Measurements from ENCODE around the gene CCL21.

CCL21 gene

GRCh38 chr9:34707130-34707529, 2.8 kb downstream of the CCL21 start:
- DNase-seq, result no peak

- DNase-seq, result peak; percentile 41
These were observed 7.9 kb downstream of the CCL21 start for GRCh38 chr9:34701769-34702736.

GRCh38 chr9:34701023-34701768, 8.7 kb downstream of the CCL21 start:
- DNase-seq, result peak; percentile 7

- no peak for DNase-seq
These were observed 15.1 kb downstream of the CCL21 start for GRCh38 chr9:34694811-34695210.

DNA sequence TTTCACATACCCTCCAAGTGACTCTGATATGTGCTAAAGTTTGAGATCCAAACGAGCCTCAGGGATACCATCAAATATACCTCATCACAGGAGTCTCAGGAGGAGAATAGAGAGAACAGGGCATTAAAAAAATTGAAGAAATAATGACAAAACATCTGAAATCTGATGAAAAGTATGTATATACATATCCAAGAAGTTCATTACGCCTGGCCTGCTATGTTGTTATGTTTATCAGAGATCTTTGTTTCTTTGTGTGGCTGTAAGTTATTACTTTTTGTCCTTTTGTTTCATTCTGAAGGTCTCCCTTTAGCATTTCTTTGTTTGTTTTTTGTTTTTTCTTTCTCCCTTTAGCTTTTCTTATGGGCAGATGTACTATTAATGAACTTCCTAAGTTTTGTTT, 16.4 kb downstream of the CCL21 start:
- DNase-seq, result no peak

DNA sequence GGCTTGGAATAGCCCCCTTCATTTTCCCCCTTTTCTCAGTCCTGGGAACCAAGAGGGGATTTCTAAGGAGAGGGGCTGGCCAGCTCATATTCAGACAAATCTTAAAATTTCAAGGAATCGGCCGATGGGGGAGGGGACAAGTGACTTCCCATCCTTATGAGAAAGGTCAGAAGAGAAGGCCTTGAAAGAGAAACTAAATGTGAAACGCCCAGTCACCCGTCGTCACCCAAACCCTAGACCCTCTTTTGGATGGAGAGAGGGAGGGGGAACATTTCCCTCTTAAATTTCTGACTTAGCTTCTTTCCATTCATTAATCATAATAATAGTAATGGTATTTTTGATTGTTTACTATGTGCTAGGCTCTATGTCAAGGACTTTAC, 18.0 kb downstream of the CCL21 start:
- no peak for DNase-seq

- DNase-seq, result no peak
These were observed 18.7 kb downstream of the CCL21 start, which contains the start of gene CCL19 for GRCh38 chr9:34690983-34691935. Gene CCL19 (minus strand): TSS chr9:34691276. CDS start chr9:34691139, 137 bp downstream.

DNA sequence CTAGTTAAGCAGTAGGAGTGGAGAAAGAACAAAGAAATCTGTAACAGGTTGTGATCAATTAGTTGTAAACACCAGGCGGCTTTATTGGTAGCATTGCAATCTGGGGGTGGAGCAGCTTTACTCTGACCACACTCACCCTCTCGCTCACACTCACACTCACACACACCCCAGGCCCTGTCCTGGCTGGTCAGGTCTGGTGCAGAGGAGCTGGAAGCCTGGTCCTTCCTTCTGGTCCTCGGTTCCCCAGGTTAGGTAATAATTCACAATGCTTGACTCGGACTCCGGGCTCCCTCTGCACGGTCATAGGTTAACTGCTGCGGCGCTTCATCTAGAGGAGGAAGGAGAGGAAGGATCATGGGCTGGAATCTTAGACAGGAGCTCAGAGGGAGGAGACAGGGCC, 20.4 kb downstream of the CCL21 start:
- no peak for DNase-seq

DNA sequence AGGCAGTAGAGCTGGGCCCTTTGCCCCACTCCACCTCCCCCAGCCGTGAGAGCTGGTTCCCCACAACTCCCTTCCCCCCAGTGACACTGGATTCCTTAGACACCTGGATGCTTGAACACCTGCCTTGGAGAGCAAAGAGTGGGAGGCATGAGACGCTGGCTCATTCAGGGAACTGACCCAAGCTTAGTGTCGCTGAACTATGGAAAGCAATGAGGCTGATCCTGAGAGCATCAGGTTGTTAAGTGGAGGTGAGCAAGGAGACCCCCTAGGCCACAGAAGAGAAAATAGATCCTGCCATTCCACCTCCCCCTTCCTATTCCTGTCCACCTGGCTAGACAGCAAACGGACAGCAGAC, 20.8 kb downstream of the CCL21 start:
- no peak for DNase-seq

GRCh38 chr9:34688329-34689115, 21.4 kb downstream of the CCL21 start:
- no peak for DNase-seq

DNA sequence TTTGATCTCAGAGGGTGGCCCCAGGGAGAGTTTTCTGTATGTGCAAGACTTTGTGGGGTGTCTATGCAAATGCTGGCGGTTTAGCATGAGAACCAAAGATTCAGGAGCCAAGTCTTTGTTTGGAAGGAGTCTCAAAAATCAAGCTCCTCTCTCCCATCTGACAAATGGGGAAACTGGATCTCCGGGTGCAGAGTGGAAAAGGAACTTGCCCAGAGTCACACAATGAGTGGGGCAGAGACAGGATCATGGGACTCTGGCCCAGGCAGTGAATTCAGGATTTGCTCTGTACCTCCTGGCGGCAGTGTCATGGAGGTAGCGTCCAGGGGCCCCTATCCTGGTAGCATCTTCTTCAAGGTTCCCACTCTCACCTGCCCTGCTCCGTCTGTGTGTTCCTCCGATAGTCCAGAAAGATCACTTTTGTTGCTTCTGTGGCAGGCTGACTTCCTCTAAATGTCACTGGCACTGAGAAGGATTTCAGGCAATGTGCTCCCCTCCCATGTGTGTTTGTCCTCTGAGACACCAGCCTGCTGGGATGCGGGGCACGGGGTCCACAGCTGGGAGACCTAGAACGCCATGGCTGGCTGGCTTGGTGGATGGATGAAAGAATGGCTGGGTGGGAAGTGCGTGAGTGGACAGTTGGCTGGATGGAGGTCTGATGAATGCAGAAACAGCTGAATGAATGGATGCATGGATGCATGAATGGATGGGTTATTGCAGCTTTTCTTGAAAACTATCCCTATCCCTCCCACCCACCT, 22.5 kb downstream of the CCL21 start:
- no peak for DNase-seq

DNA sequence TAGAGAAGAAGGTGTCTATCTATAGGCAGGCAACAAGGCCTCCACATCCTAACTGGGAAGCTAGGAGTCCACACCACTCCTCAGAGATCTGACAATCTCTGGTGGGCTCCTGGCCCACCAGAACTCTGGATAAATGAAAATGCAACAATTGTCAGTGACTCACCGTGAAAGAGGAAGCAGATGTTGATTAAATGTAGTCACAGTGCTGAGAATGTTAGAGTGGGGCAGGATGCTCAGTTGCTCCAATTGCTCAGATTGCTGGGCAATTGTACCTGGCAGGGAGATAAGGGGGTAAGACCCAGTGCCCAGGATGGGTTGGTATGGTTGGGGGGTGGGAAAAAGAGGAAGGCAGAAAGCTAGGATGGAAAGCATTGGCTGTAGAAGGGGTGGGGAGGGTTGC, 23.2 kb downstream of the CCL21 start:
- no peak for DNase-seq

GRCh38 chr9:34686231-34686630, 23.7 kb downstream of the CCL21 start:
- no peak for DNase-seq

DNA sequence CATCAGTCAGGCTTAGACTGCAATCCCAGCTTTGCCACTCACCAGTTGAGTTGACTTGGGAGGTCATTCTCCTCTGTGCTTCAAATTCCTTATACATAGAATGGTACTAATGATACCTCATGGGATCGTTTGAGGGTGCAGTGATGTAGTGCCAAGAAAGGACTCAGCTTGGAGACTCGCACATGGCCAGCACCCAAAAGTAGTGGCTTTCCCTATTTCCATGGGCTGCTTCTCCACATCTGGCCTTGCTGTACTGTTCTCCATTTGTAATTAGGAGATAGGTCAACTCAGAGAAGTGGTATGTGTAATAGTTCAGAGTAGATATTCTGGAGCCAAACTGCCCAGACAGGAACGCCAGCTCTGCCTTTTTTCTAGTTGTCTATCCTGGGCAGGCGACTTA, 24.3 kb downstream of the CCL21 start:
- no peak for DNase-seq

DNA sequence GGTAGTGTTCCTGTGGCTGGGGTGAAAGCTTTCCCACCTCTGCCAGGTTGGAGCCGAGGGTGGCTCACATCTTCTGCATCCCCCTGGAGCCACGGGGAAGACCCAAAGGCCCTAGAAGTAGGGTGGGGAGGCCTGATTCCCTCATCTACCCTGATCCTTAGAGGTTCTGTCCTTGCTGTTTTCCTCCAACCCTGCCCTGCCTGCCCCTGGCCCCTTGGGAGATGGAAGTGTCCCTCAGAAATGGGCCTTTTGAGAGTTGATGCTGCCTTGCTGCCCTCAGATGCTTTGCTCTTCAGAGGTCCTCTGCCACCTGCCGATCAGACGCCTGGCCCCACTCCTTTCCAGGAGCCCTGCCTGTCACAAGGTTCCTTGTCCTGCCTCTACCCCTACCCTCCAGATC, 25.1 kb downstream of the CCL21 start:
- DNase-seq, result no peak

DNA sequence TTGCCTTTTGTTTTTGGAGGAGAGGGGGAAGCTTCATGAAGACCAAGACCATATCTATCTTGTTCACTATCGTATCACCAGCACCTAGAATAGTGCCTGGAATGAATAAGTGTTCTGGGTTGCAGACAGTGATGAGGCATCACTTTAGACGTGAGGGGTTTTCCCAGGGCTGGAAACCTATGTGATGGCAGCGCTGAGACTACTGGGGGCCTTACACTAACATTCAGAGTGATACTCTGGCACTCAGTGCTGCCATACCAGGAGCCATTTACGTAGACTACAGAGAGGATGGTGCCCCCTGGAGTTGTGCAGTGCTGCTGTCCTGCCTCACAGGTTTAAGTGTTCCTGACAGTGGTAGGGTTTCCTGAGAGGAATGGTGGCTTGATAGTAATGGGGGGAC, 25.8 kb downstream of the CCL21 start:
- no peak for DNase-seq

- no peak for DNase-seq
These were observed 34.1 kb downstream of the CCL21 start for GRCh38 chr9:34675869-34676268.

DNA sequence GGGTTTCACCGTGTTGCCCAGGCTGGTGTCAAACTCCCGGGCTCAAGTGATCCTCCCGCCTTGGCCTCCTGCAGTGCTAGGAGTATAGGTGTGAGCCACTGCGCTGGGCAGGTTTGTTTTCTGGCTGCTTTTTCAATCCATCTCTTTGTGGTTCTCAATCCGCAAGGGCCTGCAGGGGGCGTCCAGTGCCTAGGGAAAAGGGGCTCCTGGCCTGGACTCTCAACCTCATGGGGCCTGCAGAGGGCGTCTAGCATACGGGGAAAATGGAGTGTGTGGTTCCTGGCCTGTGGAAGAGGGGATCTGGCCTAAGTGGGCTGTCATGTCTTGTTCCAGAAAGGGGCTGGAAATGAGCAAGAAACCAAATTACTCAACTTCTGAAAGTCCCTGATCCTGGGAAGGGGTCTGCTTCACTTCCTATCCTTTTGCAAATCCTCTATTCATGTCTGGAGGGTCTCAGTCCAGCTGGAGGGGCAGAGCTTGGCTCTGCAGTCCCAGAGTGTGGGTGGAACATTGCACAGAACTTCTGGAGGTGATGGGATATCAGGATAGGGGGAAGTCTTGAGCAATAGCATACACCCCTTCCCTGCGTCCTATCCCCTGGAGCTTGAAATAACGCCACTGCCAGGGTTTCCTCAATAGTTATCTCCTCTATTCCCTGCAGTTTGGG, 34.8 kb downstream of the CCL21 start:
- DNase-seq, result peak; percentile 25

DNA sequence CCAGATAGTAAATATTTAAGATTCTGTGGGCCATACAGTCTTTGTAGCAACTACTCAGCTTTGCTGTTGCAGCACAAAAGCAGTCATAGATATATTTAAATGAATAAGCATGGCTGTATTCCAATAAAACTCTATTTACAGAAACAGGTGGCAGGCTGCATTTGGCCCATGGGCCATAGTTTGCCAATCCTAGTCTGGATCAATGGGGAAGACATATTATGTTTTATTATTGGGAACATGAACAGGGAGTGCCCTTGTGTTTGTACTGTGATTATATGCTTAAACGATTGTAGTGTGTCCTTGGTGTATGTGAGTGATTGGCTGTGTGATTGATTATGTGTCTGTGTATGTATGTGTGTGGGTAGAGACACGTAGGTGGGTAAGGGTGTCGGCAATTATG, 35.5 kb downstream of the CCL21 start:
- DNase-seq, result no peak

- no peak for DNase-seq
These were observed 38.6 kb downstream of the CCL21 start for GRCh38 chr9:34671307-34671706.
